CD14-positive monocyte (primary cell): ENCODE data around the gene SIK2. TPM values are rescaled to one million over a fixed set of nuclear protein-coding genes. Genes with fewer than 3 reads are reported as not detected.

Experiments used
- DNase-seq, 3 donors: peaks; one replicate each; pipeline ENCODE4 v3.0.0-alpha.2; 2011 to 2022
- H2AFZ ChIP-seq: 2 replicates; pipeline ENCODE4 v1.6.0; 2012; ENCODE audit warnings: mild to moderate bottlenecking, low read depth, low read length, inconsistent platforms; ENCODE audit not compliant: insufficient read depth, poor library complexity, severe bottlenecking
- H3K27ac ChIP-seq, 2 donors: 1 replicate in 1 of 2; 2 replicates in 1 of 2; pipeline ENCODE4 v1.5.1; 2012 to 2013; ENCODE audit warnings: low read length in 2 of 2, control low read depth in 1 of 2, inconsistent platforms in 1 of 2, low read depth in 1 of 2, mild to moderate bottlenecking in 1 of 2
- H3K27me3 ChIP-seq, 2 donors: one replicate each; pipeline versions ENCODE4 v1.6.0 to v1.6.1; 2011 to 2013; ENCODE audit warnings: low read length in 2 of 2; ENCODE audit not compliant: control insufficient read depth in 2 of 2, insufficient read depth in 2 of 2
- H3K36me3 ChIP-seq, 2 donors: replicated peaks in 1 of 2; 1 replicate in 1 of 2; 2 replicates in 1 of 2; pipeline versions ENCODE4 v1.5.1 to v1.6.1; 2012 to 2013; ENCODE audit warnings: low read length in 2 of 2, control low read depth in 1 of 2, inconsistent platforms in 1 of 2, mild to moderate bottlenecking in 1 of 2; ENCODE audit not compliant: insufficient read depth in 2 of 2, control insufficient read depth in 1 of 2
- H3K4me1 ChIP-seq, 2 donors: 1 replicate in 1 of 2; 2 replicates in 1 of 2; pipeline versions ENCODE4 v1.5.1 to v1.6.1; 2012 to 2013; ENCODE audit warnings: low read length in 2 of 2, control low read depth in 1 of 2, inconsistent platforms in 1 of 2, mild to moderate bottlenecking in 1 of 2, moderate library complexity in 1 of 2; ENCODE audit not compliant: insufficient read depth in 2 of 2, control insufficient read depth in 1 of 2
- H3K4me2 ChIP-seq: replicated peaks from 2 replicates; pipeline ENCODE3; 2012; ENCODE audit warnings: low read length, moderate library complexity, mild to moderate bottlenecking; ENCODE audit not compliant: poor library complexity, severe bottlenecking; ENCODE audit errors: extremely low read depth
- H3K4me3 ChIP-seq, 3 experiments: fragments of 200-600 bp in 1 of 3; sonication (generic) in 1 of 3; replicated peaks in 1 of 3; 1 replicate in 2 of 3; 2 replicates in 1 of 3; pipeline ENCODE4 v1.5.1; 2011 to 2013; ENCODE audit warnings: low read length in 3 of 3, mild to moderate bottlenecking in 3 of 3, control low read depth in 2 of 3, low read depth in 2 of 3, inconsistent platforms in 1 of 3, moderate library complexity in 1 of 3
- H3K79me2 ChIP-seq: 2 replicates; pipeline ENCODE4 v1.6.0; 2012; ENCODE audit warnings: mild to moderate bottlenecking, control low read depth, inconsistent platforms, low read length, moderate library complexity; ENCODE audit not compliant: insufficient read depth
- H3K9ac ChIP-seq: 2 replicates; pipeline ENCODE4 v1.6.0; 2017; ENCODE audit warnings: low read length, mild to moderate bottlenecking; ENCODE audit not compliant: insufficient read depth, poor library complexity, severe bottlenecking
- H3K9me3 ChIP-seq, 2 donors: replicated peaks in 1 of 2; 1 replicate in 1 of 2; 2 replicates in 1 of 2; pipeline versions ENCODE4 v1.5.1 to v1.6.1; 2012 to 2013; ENCODE audit warnings: low read length in 2 of 2, control low read depth in 1 of 2; ENCODE audit not compliant: control insufficient read depth in 1 of 2, insufficient read depth in 1 of 2
- H4K20me1 ChIP-seq: 2 replicates; pipeline ENCODE4 v1.6.0; 2012; ENCODE audit warnings: mild to moderate bottlenecking, low read length, control low read depth, moderate library complexity; ENCODE audit not compliant: insufficient read depth
- H3K27ac Mint-ChIP-seq, 7 donors: one replicate each; pipeline ENCODE4 v1.8.0; 2020; ENCODE audit warnings: mild to moderate bottlenecking in 7 of 7, mixed read lengths in 7 of 7, moderate library complexity in 6 of 7, inconsistent platforms in 2 of 7
- H3K27me3 Mint-ChIP-seq, 3 donors: one replicate each; pipeline ENCODE4 v1.8.0; 2021 to 2022; ENCODE audit warnings: low read depth in 3 of 3, mild to moderate bottlenecking in 3 of 3, mixed read lengths in 3 of 3, moderate library complexity in 3 of 3, inconsistent platforms in 1 of 3
- H3K36me3 Mint-ChIP-seq, 2 donors: one replicate each; pipeline ENCODE4 v1.8.0; 2020; ENCODE audit warnings: mixed read lengths in 2 of 2, inconsistent platforms in 1 of 2, mild to moderate bottlenecking in 1 of 2
- H3K4me1 Mint-ChIP-seq: one replicate; pipeline ENCODE4 v1.8.0; 2020; ENCODE audit warnings: mild to moderate bottlenecking, mixed read lengths
- H3K4me3 Mint-ChIP-seq, 2 donors: one replicate each; pipeline ENCODE4 v1.8.0; 2020; ENCODE audit warnings: mild to moderate bottlenecking in 2 of 2, mixed read lengths in 2 of 2, moderate library complexity in 1 of 2
- H3K9me3 Mint-ChIP-seq, 7 donors: one replicate each; pipeline ENCODE4 v1.8.0; 2020 to 2022; ENCODE audit warnings: mixed read lengths in 7 of 7, mild to moderate bottlenecking in 6 of 7, moderate library complexity in 6 of 7, inconsistent platforms in 2 of 7
- CTCF ChIP-seq: fragments of 200-600 bp; IDR thresholded peaks from one replicate; pipeline ENCODE4 v1.8.0; 2022; ENCODE audit warnings: antibody characterized with exemption, mild to moderate bottlenecking
- WGBS: methylation state at CpG from one replicate; pipeline ENCODE4 v1.1.5; 2013; ENCODE audit warnings: missing lambda C conversion rate; ENCODE audit not compliant: insufficient coverage; 5-methylcytosine and 5-hydroxymethylcytosine counted together
- intact Hi-C, 2 donors: fragments of 100-400 bp; cut with micrococcal nuclease; formaldehyde crosslinking; loops; one replicate each; pipeline versions ENCODE4 v1.15.0 to v1.15.1; 2023
- polyA plus RNA-seq, 3 donors: library from polyadenylated mRNA; depleted of rRNA in 1 of 3; unstranded in 2 of 3; stranded (reverse) in 1 of 3; fragments of 300-500 nt in 2 of 3; fragments of >200 nt in 1 of 3; fragmentation: Illumina TruSeq in 2 of 3; gene quantifications; 1 replicate in 2 of 3; 2 replicates in 1 of 3; pipeline ENCODE4 v1.2.3, GENCODE V29; 2012 to 2021

SIK2 gene
- polyA plus RNA-seq, 3 donors = 0.16 to 8.8 (median 0.23) TPM

DNA sequence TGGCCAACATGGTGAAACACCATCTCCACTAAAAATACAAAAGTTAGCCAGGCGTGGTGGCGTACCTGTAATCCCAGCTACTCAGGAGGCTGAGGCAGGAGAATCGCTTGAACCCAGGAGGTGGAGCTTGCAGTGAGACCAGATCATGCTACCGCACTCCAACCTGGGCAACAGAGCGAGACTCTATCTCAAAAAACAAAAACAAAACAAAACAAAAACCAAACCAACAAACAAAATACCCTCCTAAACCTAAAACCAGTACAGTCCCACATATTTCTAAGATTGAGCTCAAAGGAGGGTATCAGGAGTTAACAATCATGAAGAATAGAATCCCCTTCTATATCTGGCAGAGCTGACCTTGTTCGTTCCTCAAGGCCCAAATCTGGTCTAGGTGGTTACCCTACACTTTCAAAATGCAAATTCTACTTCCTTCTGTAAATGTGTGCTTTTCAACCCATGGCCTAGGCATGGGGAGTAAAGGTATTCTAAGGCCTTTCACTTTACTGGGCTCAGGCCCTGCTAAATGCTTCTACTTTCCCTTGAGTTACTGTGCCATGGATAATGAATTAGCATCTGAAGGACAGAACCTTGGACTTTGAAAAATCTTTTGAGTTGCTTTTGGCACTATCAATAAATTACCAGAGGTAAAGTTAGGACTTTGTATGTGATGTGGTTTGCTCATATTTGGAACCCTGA, 174.3 kb downstream of the SIK2 start:
- Mint-ChIP-seq H3K4me3 (no peak overlapping the region), H3K27me3 (no peaks in the 10 kb centered on the region), H3K4me1 (no peaks in the 10 kb centered on the region), H3K9me3 (no peaks in the 10 kb centered on the region), H3K36me3 (no peaks in the 10 kb centered on the region), H3K27ac (no peak overlapping the region)
- Histone ChIP-seq H3K9me3 (no peaks in the 10 kb centered on the region), H2AFZ (no peak overlapping the region), H3K36me3 (no peaks in the 10 kb centered on the region), H3K4me1 (no peaks in the 10 kb centered on the region), H3K79me2 (no peaks in the 10 kb centered on the region), H3K4me3 (no peak overlapping the region), H3K4me2 (no peak overlapping the region), H3K27me3 (no peaks in the 10 kb centered on the region), H3K27ac (no peak overlapping the region), H4K20me1 (no peaks in the 10 kb centered on the region), H3K9ac (no peak overlapping the region)
- no peak for DNase-seq
- intact Hi-C loops = loop anchor here (5.0 to 10.0 kb wide), 3 partner anchors 68 to 189 kb away; partner anchors contain the start of gene SIK2 (in 2 of the 2)
- no peak for TF ChIP-seq CTCF
- WGBS = 95% methylated on average over 3 of the region's 6 CpGs

DNA sequence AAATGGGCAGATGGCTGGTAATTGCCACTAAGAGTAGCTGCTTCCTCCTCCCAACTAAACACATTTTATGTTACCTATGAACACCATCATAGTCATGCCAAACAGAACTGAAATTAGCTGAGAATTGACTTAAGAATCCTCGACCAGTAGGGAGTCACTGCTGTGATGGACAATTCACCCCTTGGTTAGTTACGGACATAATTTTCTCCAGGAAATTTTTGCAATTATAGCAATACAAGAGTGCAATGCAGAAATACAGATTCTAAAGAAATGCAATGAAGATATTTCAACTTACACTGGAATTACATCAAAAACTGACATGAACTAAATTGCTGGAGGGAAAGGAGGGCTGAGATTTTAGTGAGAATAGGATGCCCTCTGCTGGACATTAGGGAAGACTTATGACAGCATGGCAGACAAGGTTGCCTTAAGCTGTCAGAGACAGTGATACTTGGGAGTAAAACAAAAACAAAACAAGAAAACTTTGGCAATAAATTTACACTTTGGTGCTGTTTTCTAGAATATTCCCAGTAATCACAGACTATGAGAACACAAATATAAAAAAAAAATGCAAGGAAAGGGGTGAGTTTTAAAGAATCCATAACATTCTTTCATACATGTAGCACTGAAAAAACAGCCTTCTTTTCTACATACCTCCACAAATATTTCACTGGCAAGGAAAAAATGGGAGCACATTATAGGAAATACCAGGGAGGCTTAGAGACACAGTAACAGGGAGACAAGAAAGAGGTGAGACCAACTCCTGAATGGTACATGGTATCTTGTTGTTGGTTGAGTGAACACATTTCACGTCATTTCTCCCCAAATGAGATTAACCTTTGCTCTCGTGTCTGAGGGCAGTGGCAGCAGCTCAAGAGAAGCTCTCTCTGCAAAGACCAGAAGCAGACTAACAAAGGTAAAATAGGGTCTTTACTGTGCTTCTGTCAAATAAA, 175.1 kb downstream of the SIK2 start:
- DNase-seq = peak; percentile 38 to 66 (median 60)
- Mint-ChIP-seq H3K9me3 (no peaks in the 10 kb centered on the region), H3K27ac (no peak overlapping the region), H3K4me1 (no peaks in the 10 kb centered on the region), H3K4me3 (no peak overlapping the region), H3K27me3 (no peaks in the 10 kb centered on the region), H3K36me3 (peaks cover 0 to 2% of the 10 kb centered on the region in 2 donors)
- Histone ChIP-seq H3K79me2 (no peaks in the 10 kb centered on the region), H2AFZ (no peak overlapping the region), H3K27me3 (no peaks in the 10 kb centered on the region), H3K4me3 (no peak overlapping the region), H4K20me1 (no peaks in the 10 kb centered on the region), H3K36me3 (no peaks in the 10 kb centered on the region), H3K27ac (no peak overlapping the region), H3K9ac (no peak overlapping the region), H3K4me1 (no peaks in the 10 kb centered on the region), H3K4me2 (no peak overlapping the region), H3K9me3 (no peaks in the 10 kb centered on the region)
- intact Hi-C loops = loop anchor here (5.0 to 10.0 kb wide), 3 partner anchors 67 to 190 kb away; partner anchors contain the start of gene SIK2 (in 2 of the 2)
- 100% methylated on average over 1 of the region's 4 CpGs for WGBS
- peak; percentile 73 for TF ChIP-seq CTCF
